NCI-H748 treated with DMSO at 0.1 percent for 48 hours (cell line): ENCODE results near the gene CAPG.
A peak's percentile ranks its signal among the peaks of the same experiment; 100 is the strongest.

Experiments
- DNase-seq: peaks from one replicate; lab custom pipeline; 2025; lab: John Stamatoyannopoulos, UW

The CAPG gene

DNA sequence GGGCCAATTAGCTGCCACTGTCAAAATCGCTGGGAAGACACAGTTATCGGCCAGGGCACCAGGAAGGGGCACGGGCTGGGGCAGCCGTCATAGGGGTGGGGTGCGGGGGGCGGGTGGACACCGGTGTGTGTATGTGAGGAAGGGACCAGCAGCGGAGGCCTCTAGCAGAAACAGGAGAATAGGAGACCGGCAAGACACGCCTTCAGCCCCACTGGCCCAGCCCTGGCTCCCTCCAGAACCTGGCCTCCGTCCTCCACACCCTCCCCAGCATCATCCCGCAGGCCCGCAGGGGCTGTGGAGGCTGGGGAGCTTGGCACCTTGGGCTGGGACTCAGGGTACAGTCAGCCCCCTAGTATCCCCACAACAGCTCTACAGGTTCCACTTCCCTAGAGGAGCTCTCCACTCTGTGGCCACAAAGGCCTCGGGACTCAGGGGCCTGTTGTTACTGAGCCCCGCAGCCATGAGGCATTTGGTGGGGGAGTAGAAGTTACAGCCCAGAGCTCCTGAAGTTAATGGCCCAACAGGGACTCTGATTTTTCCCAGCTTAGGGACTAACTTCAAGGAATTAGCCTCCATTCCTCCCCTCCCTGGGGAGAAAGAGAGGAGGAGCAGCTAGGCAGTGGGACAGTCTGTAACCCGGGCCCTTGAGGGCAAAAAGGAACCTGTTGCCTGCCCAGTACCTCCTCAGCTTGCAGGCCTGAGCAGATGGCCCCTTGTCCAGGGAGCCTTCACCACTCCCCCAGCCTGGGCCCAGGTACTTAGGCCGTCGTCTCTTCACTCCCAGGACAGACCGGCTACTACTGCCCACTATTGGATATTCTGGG lies 28.2 kb upstream of the CAPG start:
- no peak for DNase-seq

- DNase-seq, result peak; percentile 38
Observed at GRCh38 chr2:85437488-85438200, 27.5 kb upstream of the CAPG start.

- no peak for DNase-seq
Observed at GRCh38 chr2:85436836-85437487, 26.8 kb upstream of the CAPG start.

GRCh38 chr2:85435981-85436835 lies 26.0 kb upstream of the CAPG start:
- no peak for DNase-seq

- no peak for DNase-seq
Observed at GRCh38 chr2:85435220-85435958, 25.2 kb upstream of the CAPG start.

DNA sequence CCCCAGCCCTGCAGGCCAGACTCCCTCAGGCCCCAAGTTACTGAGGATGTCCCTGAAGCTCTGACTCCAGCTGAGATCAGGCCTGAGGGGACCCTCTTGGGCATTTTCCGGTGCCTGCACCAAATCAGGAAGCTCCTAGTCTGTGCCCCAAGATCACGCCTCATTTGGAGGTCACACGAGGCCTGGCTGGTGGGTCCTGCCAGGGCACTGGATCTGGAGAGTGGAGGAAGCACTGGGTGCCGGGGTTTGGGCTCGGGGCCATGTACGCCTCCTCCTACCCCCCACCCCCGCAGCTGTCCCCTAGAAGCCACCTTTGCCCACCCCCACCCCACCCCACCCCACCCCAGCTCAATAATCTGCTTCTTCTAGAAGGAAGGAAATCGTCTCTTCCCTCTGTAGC lies 24.5 kb upstream of the CAPG start:
- DNase-seq, result no peak

DNA sequence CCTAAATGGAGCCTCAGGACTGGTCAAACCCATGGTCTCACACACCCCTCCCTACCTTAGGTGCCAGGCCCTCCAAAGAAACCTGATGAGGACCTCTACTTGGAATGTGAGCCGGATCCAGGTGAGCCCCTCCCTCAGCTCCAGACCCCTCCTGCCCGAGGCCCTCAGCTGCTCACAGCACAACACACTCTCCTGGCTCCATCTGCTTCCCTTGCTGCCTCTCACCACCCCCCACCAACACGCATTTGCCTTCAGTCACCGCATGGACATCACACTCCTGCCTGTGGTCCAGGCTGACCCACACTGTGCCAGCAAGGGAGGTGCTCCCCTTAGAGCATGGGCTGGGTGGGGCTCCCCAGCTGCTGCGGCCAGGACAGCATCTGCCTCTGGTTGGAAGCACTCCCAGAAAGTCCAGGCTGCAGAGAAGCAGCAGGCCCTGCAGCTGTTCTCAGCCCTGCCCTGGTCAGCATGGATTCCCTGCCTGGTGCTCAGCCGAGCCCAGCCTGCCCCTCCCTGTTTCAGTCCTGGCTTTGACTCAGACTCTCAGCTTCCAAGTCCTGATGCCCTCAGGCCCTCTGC lies 23.4 kb upstream of the CAPG start:
- DNase-seq, result no peak

DNA sequence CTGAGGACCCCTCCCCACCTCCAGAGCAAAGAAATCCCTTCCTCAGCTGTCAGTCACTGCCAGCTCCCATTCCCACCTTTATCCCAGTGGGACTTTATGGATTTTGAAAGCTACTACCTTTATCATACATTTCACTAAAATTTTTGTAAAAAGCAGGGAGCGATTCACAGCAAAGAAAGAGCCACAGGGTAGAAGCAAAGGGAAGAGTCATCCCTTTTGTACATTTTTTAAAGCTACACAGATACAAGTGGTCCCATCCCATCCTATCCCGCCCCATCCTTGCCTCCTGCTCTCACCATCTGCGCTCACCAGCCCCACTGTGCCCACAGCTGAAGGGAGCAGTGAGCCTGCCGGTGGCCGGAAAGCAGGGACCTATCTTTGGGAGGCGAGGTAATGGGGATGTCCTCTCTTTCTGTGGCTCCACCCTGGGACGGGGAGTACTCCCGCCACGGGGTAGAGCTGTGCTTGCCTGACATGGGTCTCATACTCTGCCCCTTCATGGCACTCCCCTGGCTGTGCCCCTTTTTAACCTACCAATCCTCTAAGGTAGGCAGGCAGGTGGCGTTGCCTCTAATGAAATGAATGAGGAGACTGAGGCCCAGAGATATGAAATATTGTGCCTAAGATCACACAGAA lies 21.5 kb upstream of the CAPG start:
- no peak for DNase-seq

GRCh38 chr2:85430752-85431569 lies 20.8 kb upstream of the CAPG start:
- no peak for DNase-seq

DNA sequence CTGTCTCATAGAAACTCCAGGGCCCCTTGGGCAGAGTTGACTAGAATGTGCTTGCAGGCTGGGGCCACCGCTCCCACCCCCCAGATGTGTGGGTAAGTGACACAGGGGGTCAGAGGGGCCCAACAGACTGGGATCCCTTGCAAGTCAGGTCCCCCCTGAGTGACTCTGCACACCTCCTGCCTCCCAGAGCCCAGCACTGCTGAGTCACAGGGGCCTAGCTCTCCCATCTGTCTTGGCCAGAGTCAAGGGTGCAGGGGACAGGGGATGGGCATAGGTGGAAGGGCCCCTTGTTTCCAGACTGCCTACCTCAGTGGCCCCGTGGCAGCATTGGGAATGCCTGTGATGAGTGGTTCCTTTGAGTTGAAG lies 19.7 kb upstream of the CAPG start:
- no peak for DNase-seq

- no peak for DNase-seq
Observed at GRCh38 chr2:85429213-85429923, 19.2 kb upstream of the CAPG start.

DNA sequence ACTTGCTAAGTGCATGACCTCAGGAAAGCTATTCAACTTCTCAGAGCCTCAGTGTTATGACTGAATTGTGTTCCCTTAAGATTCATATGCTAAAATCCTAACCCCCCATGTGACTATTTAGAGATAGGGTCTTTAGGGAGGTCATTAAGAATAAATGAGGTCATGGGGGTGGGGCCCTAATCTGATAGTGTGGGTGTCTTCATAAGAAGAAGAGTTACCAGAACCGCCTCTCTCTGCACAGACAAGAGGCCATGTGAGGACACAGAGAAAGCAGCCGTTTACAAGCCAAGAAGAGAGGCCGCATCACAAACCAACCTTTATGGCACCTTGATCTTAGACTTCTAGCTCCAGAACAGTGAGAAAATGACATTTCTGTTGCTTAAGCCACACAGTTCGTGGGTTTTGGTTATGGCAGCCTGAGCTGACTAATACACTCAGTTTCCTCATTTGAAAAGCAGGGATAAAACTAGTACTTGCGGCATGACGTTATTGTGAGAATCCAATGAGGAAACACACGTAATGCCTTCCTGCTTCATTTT lies 18.2 kb upstream of the CAPG start:
- DNase-seq, result no peak

DNA sequence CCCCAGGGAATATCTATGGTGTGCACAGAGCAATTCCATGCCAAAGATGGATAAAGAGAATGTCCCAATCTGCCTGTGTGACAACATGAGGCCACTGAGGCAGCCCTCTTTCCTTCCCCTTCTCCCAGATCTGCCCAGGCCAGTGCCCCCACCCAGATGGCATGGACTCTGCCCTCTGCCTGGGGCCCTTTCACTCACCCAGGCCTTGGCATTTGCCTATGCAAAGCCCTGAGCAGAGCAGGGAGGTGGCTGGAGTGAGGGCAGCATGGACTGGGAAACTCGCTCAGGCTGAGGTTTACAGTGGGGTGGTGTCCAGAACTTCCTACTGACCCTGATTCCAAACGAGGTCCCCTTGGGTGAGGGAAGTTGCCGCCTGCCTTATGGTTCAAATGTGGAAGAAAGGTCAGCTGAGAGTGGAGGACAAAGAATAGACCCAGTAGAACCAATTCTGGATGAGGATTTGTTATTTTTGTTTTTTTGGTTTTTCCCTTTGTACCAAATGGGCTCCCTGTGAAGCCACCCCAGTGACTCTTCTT lies 17.2 kb upstream of the CAPG start:
- no peak for DNase-seq

DNA sequence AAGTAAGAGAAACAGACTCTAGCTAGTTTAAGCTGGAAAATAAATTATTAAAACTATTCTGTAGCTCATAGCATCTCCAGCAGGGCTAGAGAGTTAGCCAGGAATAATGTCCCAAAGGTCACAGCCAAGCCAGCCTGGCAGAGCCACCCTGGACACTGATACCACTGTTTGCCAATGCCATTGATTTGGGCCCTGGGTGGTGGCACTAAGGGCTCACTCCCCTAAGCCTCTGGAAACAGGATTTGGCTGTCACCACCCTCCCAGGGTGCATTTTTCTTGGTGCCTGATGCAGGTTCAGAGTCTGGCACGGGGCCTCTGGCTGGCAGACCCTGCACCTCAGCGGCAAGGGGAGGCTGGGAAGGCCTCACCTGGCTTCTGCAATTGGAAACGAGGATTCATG lies 15.4 kb upstream of the CAPG start:
- no peak for DNase-seq

DNA sequence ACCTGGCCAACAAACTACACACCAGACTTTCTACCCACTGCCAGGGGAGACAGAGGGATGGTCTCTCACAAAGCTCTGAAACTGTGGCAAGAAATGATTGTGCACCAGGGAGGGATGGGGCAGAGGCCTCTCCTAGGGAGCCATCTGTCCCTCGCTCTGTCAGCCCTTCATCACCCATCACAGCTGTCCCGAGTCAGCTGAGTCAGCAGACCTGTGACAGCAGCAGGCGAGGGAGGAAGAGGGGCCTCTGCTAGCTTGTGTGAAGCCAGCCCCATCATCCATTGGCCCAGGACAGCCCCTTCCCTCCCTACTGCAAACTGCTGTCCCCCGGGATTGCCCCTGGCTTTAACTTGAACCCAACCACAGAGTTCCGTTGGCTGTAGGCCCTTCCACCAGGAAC lies 13.4 kb upstream of the CAPG start:
- DNase-seq, result no peak

- no peak for DNase-seq
Observed at GRCh38 chr2:85422072-85422457, 11.9 kb upstream of the CAPG start.

- DNase-seq, result no peak
Observed at GRCh38 chr2:85421260-85422071, 11.3 kb upstream of the CAPG start.
